Medulla oblongata (tissue), 1 donor: Measurements from ENCODE around the gene MPDU1.
"Not testable (repeated sequence)": the region's sequence is repeated elsewhere in the genome, so short reads cannot be mapped to it uniquely, and the experiment has no call there.

ENCODE experiments used
- DNase-seq: peaks from one replicate; pipeline ENCODE4 v3.0.0-alpha.2; 2015; ENCODE audit errors: extremely low spot score

Gene MPDU1

GRCh38 chr17:7614425-7615264, 31.0 kb downstream of the MPDU1 start, which contains the start of gene FXR2:
Gene FXR2, minus strand, starts transcription at chr17:7614897. Its CDS starts 365 bp downstream, at chr17:7614532.
- DNase-seq = peak; percentile 100

DNA sequence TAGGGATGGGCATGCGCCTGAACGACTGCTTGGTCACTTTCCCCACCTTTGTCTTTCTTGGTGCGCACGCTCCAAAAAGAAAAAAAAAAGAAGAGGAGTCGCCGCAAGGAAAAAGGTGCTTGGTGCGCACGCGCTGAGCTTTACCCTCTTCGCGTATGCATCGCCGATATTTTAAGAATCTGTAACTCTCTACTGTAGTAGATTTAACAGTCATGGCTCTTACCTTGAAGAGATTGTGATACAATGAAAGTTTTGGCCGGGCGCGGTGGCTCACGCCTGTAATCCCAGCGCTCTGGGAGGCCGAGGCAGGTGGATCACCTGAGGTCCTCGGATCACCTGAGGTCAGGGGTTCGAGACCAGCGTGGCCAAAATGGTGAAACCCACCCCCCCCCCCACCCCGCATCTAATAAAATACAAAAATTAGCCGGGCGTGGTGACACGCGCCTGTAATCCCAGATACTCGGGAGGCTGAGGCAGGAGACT, 31.7 kb downstream of the MPDU1 start:
- no peak for DNase-seq

DNA sequence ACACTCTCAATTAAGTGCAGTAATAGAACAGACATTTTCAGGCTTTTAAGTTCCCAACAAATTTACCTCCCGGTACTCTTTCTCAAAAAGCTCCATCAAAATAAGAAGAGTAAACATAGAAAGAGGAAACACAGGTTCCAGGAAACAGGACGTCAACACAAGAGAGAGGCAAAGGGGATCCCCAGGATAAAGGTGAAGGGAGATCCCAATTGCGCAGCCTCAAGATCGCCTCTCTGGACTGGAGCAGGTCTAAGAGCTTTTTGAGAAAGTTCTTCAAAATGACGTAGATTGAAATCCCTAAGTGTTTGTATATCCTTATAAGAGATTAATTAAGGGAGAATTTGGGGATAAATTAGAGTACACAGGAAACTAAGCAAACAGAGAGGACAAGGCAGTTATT, 35.0 kb downstream of the MPDU1 start:
- no peak for DNase-seq

DNA sequence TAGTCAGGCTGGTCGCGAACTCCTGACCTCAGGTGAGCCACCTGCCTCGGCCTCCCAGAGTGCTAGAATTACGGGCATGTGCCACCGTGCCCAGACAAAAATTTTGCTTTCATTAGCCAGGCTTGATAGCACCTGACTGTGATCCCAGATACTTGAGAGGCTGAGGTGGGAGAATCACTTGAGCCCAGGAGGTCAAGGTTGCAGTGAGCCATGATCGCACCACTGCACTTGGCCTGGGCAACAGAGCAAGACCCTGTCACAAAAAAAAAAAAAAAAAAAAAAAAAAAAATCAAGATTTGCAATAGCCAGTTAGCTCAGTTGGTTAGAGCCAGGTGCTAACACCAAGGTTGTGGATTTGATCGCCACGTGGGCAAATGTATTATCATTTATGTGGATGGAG, 37.2 kb downstream of the MPDU1 start:
- no peak for DNase-seq

DNA sequence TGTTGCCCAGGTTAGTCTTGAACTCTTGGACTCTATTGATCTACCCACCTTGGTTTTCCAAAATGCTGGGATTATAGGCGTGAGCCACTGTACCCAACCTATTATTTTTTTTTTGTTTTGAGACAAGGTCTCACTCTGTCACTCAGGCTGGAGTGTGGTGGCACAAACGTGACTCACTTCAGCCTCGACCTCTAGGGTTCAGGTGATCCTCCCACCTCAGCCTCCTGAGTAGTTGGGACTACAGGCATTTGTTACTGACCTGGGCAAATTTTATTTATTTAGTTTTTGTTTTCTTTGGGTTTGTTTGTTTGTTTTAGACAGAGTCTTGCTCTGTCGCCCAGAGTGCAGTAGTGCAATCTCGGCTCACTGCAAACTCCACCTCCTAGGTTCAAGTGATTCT, 40.0 kb downstream of the MPDU1 start:
- DNase-seq = no peak

- DNase-seq = not testable (repeated sequence)
Observed at GRCh38 chr17:7625749-7626148, 42.1 kb downstream of the MPDU1 start.

GRCh38 chr17:7626307-7626706, 42.7 kb downstream of the MPDU1 start:
- DNase-seq = peak; percentile 56

GRCh38 chr17:7626956-7627249, 43.3 kb downstream of the MPDU1 start:
- DNase-seq = no peak

- peak; percentile 96 for DNase-seq
Observed at GRCh38 chr17:7627250-7628121, 43.8 kb downstream of the MPDU1 start, which contains the start of gene SAT2. Gene SAT2, minus strand, starts transcription at chr17:7627821. Its CDS starts 186 bp downstream, at chr17:7627635.

DNA sequence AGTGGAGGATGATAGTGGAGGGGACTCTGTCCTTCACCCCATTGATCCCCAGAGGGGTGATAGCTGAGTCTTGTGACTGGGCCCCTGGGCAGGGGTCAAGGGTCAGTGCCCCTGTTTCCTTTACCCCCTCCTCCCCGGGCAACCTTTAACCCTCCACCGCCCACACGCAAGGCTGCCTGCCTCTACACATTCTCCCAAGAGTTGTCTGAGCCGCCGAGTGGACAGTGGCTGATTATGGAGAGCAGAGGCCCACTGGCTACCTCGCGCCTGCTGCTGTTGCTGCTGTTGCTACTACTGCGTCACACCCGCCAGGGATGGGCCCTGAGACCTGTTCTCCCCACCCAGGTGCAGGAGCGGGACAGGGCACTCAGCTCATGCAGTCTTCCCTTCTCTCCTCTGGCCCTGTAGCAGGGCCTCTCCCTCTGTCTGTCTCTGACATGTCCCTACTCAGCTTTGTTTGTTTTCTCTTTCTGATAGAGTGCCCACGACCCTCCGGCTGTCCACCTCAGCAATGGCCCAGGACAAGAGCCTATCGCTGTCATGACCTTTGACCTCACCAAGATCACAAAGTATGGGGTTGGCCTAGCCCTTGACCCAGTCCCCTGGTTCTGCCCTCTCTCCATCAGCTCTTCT, 46.4 kb downstream of the MPDU1 start, which contains the start of gene SHBG:
TSS of gene SHBG (plus strand) at position 197 of the 633 bp plus-strand sequence. CDS start at position 235, 38 bp downstream.
- no peak for DNase-seq

DNA sequence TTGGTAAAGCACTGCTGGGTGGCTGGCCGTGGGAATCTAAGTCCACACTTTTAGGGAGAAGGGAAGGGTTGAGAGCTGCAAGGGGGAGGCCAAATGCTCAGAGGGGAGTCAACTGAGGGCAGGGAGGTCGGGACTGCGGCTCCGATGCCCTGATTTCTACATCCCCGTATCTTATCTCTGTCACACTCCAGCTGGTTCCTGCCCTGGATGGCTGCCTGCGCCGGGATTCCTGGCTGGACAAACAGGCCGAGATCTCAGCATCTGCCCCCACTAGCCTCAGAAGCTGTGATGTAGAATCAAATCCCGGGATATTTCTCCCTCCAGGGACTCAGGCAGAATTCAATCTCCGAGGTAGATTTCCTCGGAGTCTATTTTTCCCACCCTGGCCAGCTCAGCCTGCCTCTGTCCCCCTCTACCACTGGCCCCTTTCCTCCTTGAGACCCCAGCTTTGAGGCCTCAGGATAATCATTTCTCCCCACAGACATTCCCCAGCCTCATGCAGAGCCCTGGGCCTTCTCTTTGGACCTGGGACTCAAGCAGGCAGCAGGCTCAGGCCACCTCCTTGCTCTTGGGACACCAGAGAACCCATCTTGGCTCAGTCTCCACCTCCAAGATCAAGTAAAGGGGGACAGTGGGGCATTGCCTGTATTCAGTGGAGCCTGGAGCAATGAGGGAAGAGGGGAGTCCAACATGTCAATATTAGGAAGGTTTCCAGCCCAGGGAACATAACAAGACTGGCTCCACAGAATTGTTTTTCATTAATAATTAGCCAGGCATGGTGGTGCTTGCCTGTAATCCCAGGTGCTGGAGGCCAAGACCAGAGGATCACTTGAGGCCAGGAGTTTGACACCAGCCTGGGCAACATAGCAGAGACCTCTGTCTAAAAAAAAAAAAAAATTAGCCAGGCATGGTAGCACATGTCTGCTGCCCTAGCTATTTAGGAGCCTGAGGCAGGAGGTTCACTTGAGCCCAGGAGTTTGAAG, 48.0 kb downstream of the MPDU1 start:
- no peak for DNase-seq

DNA sequence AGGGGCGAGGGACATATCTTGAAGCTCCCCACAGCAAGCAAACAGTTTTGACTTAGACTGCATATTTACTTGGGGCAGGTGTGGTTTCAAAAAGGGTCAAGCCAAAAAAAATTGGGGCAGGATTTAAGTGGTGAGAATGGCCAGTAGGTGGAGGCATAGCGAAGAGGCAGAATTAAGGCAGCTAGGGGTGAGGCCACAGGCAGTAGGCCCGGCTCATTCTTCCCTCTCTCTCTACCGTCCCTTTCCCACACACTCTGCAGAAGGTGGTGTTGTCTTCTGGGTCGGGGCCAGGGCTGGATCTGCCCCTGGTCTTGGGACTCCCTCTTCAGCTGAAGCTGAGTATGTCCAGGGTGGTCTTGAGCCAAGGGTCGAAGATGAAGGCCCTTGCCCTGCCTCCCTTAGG, 48.8 kb downstream of the MPDU1 start:
- DNase-seq = no peak

DNA sequence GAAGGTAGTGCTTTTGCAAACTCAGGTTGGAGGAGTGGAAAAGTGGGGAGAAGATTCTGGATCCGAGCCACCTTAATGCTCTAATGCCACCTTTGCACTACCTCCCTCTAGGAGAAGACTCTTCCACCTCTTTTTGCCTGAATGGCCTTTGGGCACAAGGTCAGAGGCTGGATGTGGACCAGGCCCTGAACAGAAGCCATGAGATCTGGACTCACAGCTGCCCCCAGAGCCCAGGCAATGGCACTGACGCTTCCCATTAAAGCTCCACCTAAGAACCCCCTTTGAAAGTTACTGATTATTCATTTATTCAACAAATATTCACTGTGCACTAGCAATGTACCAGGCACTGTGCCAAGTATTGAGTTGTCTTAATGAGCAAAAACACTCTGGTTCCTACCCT, 49.4 kb downstream of the MPDU1 start:
- DNase-seq = no peak

DNA sequence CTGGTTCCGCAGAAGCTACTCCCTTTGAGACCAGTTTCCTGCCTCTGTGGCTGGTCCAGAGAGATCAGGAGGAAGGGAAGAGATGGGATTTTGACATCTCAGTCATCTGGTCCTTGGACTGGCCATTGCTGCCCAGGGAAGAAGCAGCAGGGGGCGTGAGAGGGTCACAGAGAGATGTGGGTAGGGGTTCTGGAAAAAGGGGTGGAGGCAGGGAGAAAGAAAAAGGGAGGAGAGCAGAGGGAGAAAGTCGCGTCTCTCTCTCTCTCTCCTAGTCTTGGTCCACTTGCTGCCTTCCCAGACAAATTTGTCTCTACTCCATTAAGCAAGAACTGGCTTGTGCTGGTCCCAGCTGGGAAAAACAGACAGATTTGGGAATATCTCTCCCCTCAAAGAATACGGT, 50.7 kb downstream of the MPDU1 start:
- peak; percentile 78 for DNase-seq

GRCh38 chr17:7636163-7636562, 52.5 kb downstream of the MPDU1 start:
- DNase-seq = no peak
